HL-60 (cell line): ENCODE measurements around the gene IBSP.

ENCODE experiments used
- GABPA ChIP-seq: IDR thresholded peaks from 2 replicates; pipeline ENCODE4 v1.6.1; 2012; ENCODE audit warnings: low read depth
- POLR2AphosphoS5 ChIP-seq: IDR thresholded peaks from 2 replicates; pipeline ENCODE4 v1.6.1; 2012; ENCODE audit warnings: low read depth
- REST ChIP-seq: IDR thresholded peaks from 2 replicates; pipeline ENCODE4 v1.6.1; 2012; ENCODE audit warnings: low read depth; ENCODE audit not compliant: insufficient replicate concordance
- SPI1 ChIP-seq: IDR thresholded peaks from 2 replicates; pipeline ENCODE4 v1.6.1; 2012; ENCODE audit warnings: low read depth, mild to moderate bottlenecking, borderline replicate concordance
- TF ChIP-seq, protein P1 (sequence below): IDR thresholded peaks from one replicate; pipeline ENCODE4 v1.5.1; 2011; ENCODE audit warnings: low read length, control low read depth, inconsistent platforms; ENCODE audit not compliant: insufficient read depth

- TF ChIP-seq, protein P1, sequence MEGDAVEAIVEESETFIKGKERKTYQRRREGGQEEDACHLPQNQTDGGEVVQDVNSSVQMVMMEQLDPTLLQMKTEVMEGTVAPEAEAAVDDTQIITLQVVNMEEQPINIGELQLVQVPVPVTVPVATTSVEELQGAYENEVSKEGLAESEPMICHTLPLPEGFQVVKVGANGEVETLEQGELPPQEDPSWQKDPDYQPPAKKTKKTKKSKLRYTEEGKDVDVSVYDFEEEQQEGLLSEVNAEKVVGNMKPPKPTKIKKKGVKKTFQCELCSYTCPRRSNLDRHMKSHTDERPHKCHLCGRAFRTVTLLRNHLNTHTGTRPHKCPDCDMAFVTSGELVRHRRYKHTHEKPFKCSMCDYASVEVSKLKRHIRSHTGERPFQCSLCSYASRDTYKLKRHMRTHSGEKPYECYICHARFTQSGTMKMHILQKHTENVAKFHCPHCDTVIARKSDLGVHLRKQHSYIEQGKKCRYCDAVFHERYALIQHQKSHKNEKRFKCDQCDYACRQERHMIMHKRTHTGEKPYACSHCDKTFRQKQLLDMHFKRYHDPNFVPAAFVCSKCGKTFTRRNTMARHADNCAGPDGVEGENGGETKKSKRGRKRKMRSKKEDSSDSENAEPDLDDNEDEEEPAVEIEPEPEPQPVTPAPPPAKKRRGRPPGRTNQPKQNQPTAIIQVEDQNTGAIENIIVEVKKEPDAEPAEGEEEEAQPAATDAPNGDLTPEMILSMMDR: no peak
- TF ChIP-seq POLR2AphosphoS5: no peak
- no peak for TF ChIP-seq GABPA
- TF ChIP-seq SPI1: no peak
- no peak for TF ChIP-seq REST
Measured at GRCh38 chr4:87855559-87855958, 56.2 kb downstream of the IBSP start.
